LNCaP clone FGC (cell line): ENCODE measurements around the gene EHBP1L1.

Experiments
- DNase-seq: peaks from one replicate; pipeline ENCODE4 v3.0.0-alpha.2; 2011; ENCODE audit warnings: low read depth
- H3K4me3 ChIP-seq: 2 replicates; pipeline ENCODE4 v1.5.1; 2011; ENCODE audit warnings: mild to moderate bottlenecking, low read depth, low read length, control low read depth
- TF ChIP-seq, protein P1 (sequence below): IDR thresholded peaks from 2 replicates; pipeline ENCODE4 v1.5.1; 2012; ENCODE audit warnings: mild to moderate bottlenecking; ENCODE audit not compliant: control insufficient read depth, insufficient read depth; ENCODE audit errors: extremely low read depth

Gene EHBP1L1

DNA sequence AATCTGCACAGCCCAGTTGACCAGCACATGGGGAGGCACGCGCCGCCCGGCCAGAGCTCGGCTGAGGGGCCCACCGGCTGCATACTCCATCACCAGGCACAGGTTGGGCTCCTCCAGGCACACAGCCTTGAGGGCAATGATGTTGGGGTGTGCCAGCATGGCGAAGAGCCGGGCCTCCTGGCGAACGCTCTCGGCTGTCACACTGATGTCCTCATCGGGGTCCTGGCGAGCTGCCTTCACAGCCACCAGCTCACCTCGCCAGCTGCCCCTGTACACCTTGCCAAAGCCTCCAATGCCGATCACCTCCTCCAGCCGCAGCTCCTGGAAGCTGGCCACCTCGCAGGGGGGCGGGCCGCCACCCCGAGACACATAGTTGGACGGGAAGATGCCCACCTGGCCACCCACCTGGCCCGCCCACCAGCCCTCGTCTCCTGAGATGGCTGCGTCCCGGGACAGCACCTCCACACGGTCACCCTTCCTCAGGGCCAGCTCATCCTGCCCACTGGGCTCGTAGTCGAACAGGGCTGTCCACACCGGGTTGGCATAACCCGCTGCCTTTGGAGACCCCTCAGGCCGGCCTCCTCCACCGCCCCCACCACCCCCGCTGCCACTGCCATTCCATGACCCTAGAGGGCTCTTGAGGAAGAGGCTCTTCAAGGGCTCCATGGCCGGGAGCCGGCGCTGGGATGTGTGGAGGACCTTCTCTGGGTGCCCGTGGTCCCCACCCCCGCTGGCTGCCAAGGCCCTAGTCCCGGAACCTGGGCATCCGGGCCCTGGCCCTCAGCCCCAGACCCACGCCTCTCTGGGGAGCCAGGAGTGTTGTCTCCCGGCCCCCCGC lies 37.5 kb downstream of the EHBP1L1 start:
- no peak for DNase-seq
- TF ChIP-seq, protein P1, sequence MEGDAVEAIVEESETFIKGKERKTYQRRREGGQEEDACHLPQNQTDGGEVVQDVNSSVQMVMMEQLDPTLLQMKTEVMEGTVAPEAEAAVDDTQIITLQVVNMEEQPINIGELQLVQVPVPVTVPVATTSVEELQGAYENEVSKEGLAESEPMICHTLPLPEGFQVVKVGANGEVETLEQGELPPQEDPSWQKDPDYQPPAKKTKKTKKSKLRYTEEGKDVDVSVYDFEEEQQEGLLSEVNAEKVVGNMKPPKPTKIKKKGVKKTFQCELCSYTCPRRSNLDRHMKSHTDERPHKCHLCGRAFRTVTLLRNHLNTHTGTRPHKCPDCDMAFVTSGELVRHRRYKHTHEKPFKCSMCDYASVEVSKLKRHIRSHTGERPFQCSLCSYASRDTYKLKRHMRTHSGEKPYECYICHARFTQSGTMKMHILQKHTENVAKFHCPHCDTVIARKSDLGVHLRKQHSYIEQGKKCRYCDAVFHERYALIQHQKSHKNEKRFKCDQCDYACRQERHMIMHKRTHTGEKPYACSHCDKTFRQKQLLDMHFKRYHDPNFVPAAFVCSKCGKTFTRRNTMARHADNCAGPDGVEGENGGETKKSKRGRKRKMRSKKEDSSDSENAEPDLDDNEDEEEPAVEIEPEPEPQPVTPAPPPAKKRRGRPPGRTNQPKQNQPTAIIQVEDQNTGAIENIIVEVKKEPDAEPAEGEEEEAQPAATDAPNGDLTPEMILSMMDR = no peak
- H3K4me3 ChIP-seq = peak overlapping the region; percentile 98

DNA sequence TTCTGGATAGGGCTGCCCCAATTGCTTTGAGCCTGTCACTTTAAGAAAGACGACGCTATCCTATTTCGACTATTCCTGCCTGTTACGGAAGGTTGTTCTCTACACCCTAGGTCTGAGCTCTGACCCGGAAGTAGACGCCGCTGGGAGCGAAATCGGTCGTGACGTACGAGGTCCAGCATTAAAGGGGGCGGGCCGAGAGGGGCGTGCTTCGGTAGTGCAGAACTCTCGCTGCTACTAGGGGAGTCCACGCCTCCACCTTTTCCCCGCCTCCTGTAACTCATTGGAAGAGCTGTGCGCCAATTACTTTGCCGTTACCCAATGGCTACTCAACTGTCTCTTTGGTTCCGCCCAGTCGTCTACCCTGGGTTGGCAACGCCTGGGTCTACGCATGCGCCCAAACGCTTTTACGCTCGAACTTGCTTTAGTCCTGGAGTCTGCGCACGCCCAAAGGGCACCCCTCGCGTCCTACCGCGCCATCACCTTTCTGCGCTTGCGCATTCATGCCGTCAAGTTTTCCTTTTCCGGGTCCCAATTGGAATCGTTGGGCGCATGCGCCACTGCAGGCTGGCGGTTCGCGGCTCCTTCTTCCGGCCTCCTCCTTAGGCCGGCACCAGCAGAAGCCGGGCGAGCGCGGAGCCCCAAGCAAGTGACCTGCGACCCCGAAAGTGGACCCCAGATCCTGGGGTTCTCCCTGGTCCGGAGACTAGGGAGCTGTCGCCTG lies 39.5 kb downstream of the EHBP1L1 start, which contains the start of gene PCNX3:
TSS of gene PCNX3 (plus strand) at position 548 of the 721 bp plus-strand sequence. CDS start 536 bp downstream, outside the sequence.
- peak; percentile 100 for DNase-seq
- peak within 1 kb of the TSS; percentile 98 for H3K4me3 ChIP-seq
- TF ChIP-seq, protein P1 = no peak

DNA sequence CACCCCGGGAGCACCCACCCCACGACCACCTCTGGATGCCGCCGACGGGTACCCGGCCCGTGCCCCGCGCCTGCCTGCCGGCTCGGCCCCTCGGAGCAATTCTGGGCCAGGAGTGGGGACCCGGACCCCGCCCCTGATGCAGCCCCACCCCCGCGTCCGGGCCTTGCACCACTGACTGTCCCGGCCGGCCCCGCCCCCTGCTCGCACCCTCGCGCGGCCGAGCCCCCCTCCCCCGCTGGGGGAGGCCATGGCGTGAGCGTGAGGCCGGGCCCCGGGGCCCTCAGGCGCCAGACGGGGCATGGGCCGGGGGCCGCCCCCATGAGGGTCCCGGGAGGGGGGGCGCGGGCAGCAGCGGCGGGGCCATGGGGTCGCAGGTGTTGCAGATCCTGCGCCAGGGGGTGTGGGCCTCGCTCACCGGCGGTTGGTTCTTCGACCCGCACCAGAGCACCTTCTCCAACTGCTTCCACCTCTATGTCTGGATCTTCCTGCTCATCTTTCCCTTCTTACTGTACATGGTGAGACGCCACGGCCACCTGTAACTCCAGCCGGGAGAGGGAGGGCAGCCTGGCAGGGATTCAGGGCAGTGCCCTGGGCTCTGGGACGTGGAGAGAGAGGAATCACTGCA lies 40.2 kb downstream of the EHBP1L1 start:
- H3K4me3 ChIP-seq = peak overlapping the region; percentile 98
- TF ChIP-seq, protein P1 = no peak
- no peak for DNase-seq

DNA sequence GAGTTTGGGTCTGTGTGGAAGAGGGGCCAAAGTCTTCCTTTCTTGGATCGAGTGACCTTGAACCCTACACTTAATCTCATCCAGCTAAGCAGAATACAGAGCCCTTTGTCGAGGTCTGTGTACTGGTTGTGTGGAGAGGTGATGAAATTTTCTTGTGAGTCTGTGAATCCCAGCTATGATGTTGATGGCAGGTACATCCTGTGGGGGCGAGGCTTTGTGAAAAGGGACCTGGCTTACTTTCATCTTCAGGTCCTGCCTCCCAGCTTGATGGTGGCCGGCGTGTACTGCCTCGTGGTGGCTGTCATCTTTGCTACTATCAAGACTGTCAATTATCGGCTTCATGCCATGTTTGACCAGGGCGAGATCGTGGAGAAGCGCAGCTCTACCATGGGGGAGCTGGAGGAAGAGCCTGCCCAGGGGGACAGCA lies 40.7 kb downstream of the EHBP1L1 start:
- no peak for DNase-seq
- peak overlapping the region; percentile 98 for H3K4me3 ChIP-seq
- TF ChIP-seq, protein P1 = no peak

DNA sequence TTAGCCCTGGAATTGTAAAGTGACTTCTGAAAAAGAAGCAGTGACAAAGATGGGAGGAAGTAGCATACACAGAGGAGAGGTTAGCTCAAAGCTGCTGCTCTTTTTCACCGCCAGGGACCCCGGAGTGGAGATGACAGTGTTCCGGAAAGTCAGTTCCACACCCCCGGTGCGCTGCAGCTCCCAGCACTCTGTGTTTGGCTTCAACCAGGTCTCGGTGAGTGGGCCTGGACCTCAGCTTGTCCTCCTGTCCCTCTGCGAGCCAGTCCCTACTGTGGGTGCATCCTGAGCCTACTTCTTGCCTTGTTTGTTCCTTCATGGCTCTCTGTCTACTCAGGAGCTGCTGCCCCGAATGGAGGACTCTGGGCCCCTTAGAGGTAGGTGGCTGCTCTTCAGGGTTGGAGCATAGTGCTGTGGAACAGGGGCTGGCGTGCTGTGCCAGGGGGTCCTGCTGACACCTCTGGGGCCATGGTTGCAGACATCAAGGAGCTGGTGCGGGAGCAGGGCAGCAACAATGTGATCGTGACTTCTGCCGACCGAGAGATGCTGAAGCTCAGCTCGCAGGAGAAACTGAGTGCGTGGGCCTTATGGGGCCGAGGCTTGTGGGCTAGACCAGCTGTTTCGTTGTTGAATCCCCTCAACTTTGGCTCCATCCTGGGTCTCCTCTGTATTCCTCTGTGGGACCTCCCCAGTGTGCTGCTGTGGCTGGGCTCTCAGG lies 41.4 kb downstream of the EHBP1L1 start:
- TF ChIP-seq, protein P1 = no peak
- peak overlapping the region; percentile 98 for H3K4me3 ChIP-seq
- no peak for DNase-seq

DNA sequence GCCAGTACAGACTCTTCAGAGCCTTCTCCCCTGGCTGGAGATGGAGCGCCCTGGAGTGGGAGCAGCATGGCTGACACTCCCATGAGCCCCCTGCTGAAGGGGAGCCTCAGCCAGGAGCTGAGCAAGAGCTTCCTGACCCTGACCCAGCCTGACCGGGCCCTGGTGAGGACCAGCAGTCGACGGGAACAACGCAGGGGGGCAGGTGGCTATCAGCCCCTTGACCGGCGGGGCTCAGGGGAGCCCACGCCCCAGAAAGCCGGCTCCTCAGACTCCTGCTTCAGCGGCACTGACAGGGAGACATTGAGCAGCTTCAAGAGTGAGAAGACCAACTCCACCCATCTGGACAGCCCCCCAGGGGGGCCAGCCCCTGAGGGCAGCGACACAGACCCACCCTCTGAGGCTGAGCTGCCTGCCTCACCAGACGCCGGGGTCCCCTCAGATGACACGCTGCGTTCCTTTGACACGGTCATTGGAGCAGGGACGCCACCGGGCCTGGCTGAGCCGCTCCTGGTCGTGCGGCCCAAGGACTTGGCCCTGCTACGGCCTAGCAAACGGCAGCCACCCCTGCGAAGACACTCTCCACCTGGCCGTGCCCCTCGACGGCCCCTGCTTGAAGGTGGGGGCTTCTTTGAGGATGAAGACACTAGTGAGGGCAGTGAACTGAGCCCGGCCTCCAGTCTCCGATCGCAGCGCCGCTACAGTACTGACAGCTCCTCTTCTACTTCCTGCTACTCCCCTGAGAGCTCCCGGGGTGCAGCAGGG lies 42.3 kb downstream of the EHBP1L1 start:
- no peak overlapping the region for H3K4me3 ChIP-seq
- no peak for DNase-seq
- TF ChIP-seq, protein P1 = no peak
